Left lung (tissue), 10 donors: ENCODE data around the gene NPM1. TPM values are rescaled to one million over a fixed set of nuclear protein-coding genes. Genes with fewer than 3 reads are reported as not detected.

Experiments used
- ATAC-seq: fragments of 200-7000 bp; cut with Tn5 transposase; one replicate; pipeline ENCODE4 v1.9.1; 2020; ENCODE audit warnings: moderate library complexity
- DNase-seq, 4 donors: peaks; one replicate each; pipeline ENCODE4 v3.0.0-alpha.2; 2013 to 2020
- H3K27ac ChIP-seq, 2 donors: fragments of 200-600 bp; sonication (generic) in 1 of 2; one replicate each; pipeline versions ENCODE4 v1.5.0 to v1.8.0; 2020 to 2021
- H3K27me3 ChIP-seq, 2 donors: fragments of 200-600 bp; sonication (generic) in 1 of 2; one replicate each; pipeline versions ENCODE4 v1.5.0 to v1.8.0; 2020 to 2021
- H3K36me3 ChIP-seq, 2 donors: fragments of 200-600 bp; sonication (generic) in 1 of 2; one replicate each; pipeline versions ENCODE4 v1.5.0 to v1.8.0; 2020 to 2021
- H3K4me1 ChIP-seq, 2 donors: fragments of 200-600 bp; one replicate each; pipeline ENCODE4 v1.8.0; 2021
- H3K4me3 ChIP-seq, 2 donors: fragments of 200-600 bp; sonication (generic) in 1 of 2; one replicate each; pipeline versions ENCODE4 v1.5.0 to v1.8.0; 2020 to 2021; ENCODE audit warnings: mild to moderate bottlenecking in 1 of 2
- H3K9me3 ChIP-seq, 2 donors: fragments of 200-600 bp; sonication (generic) in 1 of 2; one replicate each; pipeline versions ENCODE4 v1.5.0 to v1.8.0; 2020 to 2021
- intact Hi-C, 2 donors: fragments of 100-400 bp; cut with DNase I; formaldehyde crosslinking; loops; one replicate each; pipeline versions ENCODE4 v1.11.2 to v1.14.2; 2022
- polyA plus RNA-seq, 6 donors: library from polyadenylated mRNA; unstranded; fragments of 120-200 nt; gene quantifications; one replicate each; pipeline ENCODE4 v1.2.1, GENCODE V29; 2013; ENCODE audit not compliant: insufficient read length in 6 of 6
- total RNA-seq, 2 donors: library from RNA; stranded (reverse); fragmentation: NEBNext Ultra II Directional; extraction: Animal tissue kit (Norgen Biotek cat#: 25700); gene quantifications; one replicate each; pipeline ENCODE4 v1.2.1, GENCODE V29; 2021
- TF ChIP-seq, protein P1 (sequence below), 2 donors: fragments of 200-600 bp; sonication (generic) in 1 of 2; IDR thresholded peaks; one replicate each; pipeline versions ENCODE4 v1.5.0 to v1.8.0; 2021; ENCODE audit warnings: antibody characterized with exemption in 2 of 2
- donor health status: DM: no; HTN: yes; CAD: no.
- donor health status: DM: no; HTN: no; CAD: no.

Gene NPM1
- total and polyA plus RNA-seq, 8 donors = 580 to 2,178 (median 1,976) TPM

DNA sequence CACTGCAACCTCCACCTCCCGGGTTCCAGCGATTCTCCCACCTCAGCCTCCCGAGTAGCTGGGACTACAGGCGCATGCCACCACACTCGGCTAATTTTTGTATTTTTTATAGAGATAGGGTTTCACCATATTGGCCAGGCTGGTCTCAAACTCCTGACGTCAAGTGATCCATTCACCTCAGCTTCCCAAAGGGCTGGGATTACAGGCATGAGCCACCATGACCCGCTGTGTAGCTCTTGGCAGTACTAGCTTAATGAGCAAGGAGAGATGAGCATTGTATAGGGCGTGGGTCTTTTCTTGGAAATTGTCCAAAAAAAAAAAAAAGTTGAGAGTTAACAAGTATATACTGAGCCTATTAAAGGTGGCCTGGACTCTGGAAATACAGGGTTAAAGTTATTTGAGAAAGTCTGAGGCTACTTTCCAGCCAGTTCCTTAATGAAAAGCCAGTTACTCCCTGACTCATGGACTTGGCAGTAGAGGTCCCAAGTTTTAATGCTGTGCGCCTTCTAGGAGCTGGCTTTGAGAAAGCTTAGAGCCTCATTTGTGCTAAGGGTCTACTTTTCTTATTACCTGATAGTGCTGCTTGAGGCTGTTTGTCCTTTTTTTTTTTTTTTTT is 27.6 kb downstream of the NPM1 start:
- intact Hi-C loops = no loop called here
- peaks cover 0 to 21% of the 10 kb centered on the region in 2 donors for H3K27me3 ChIP-seq
- DNase-seq (no peak), ATAC-seq (no peak)
- TF ChIP-seq, protein P1, sequence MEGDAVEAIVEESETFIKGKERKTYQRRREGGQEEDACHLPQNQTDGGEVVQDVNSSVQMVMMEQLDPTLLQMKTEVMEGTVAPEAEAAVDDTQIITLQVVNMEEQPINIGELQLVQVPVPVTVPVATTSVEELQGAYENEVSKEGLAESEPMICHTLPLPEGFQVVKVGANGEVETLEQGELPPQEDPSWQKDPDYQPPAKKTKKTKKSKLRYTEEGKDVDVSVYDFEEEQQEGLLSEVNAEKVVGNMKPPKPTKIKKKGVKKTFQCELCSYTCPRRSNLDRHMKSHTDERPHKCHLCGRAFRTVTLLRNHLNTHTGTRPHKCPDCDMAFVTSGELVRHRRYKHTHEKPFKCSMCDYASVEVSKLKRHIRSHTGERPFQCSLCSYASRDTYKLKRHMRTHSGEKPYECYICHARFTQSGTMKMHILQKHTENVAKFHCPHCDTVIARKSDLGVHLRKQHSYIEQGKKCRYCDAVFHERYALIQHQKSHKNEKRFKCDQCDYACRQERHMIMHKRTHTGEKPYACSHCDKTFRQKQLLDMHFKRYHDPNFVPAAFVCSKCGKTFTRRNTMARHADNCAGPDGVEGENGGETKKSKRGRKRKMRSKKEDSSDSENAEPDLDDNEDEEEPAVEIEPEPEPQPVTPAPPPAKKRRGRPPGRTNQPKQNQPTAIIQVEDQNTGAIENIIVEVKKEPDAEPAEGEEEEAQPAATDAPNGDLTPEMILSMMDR (IDR thresholded peaks at IDR 0.05) = no peak
- H3K36me3 ChIP-seq = peaks cover 0 to 33% of the 10 kb centered on the region in 2 donors
- H3K4me1 ChIP-seq = peaks cover 7 to 18% of the 10 kb centered on the region in 2 donors
- H3K27ac ChIP-seq = no peak overlapping the region
- no peaks in the 10 kb centered on the region for H3K9me3 ChIP-seq
- no peak overlapping the region for H3K4me3 ChIP-seq

DNA sequence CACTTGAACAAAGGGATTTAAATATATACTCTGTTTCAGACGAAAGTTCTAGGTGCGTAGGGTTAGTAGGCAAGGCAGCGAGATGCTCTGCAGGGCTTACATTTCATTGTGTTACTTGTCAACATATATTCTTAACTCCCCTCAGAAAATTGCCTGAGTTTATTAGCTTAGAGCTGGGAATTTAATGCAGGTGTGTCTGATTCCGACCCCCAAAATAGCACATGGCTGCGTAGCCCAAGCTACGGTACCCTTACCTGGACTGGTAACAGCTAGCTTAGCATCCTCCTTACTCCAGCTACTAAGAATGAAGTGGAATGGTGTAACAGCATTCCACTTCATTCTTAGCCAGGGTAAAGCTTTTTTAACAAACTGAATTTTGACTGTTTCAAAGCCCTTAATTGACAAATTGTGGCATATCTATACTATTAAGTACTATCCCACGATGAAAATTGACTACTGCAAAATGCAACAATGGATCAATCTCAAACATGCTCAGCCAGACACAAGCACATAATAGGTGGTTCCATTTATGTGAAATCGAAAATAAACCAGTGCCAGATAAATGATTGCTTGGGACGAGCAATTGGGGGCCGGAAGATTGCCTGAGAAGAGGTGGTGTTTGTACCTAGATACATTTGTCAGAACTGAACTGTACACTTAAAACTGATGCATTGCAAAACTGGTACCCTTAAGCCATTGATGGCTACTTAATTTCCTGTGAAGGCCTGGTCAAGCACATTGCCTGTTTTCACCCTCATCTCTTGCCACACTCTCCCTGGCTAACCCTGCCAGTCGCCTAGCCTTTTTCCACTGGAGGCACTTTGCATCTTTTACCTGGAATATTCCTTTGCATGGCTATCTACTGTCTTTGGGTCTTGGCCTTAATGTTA is 28.8 kb downstream of the NPM1 start:
- Histone ChIP-seq H3K36me3 (peaks cover 0 to 22% of the 10 kb centered on the region in 2 donors), H3K27me3 (peaks cover 0 to 33% of the 10 kb centered on the region in 2 donors), H3K27ac (no peak overlapping the region), H3K4me1 (peaks cover 14 to 29% of the 10 kb centered on the region in 2 donors), H3K9me3 (no peaks in the 10 kb centered on the region), H3K4me3 (no peak overlapping the region)
- ATAC-seq = no peak
- TF ChIP-seq, protein P1 (IDR thresholded peaks at IDR 0.05) = no peak
- DNase-seq = no peak
- intact Hi-C loops = no loop called here

DNA sequence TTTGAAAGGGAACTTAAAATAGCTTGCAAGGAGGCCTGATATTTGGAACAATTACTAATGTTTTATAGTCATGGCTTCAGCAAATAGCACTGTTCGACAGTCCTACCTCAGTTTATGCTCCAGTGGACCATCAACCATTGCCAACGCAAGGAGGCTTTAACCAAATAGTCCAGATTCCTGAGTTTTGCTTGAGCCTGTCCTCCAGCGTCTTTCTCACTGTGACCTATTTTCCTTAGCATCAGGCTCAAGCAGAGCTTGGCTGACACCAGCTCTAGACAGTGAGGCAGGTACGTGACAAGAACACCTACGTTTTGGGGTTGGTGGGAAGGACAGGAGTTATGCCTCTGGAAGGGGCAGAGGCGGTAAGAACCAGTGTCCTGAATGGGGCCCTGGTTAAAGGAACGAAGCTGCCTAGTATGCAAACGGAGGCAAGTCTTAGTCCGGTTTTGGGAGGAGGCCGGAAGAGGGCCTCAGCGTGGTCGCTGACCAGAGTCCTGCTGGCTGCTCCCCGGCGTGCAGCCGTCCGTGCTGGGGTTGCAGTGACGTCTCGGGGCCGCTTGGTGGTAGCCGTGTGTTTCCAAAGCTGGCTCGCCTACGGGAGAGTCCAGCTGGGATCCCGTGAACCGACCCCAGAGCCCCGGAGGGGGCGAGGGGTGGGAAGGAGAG is 30.8 kb downstream of the NPM1 start:
- peaks cover 0 to 2% of the 10 kb centered on the region in 2 donors for H3K36me3 ChIP-seq
- H3K27ac ChIP-seq = no peak overlapping the region
- TF ChIP-seq, protein P1 (IDR thresholded peaks at IDR 0.05) = peak; percentile 91 to 92
- intact Hi-C loops = no loop called here
- H3K9me3 ChIP-seq = no peaks in the 10 kb centered on the region
- H3K4me3 ChIP-seq = peak overlapping the region; percentile 33 to 34
- H3K27me3 ChIP-seq = peaks cover 0 to 43% of the 10 kb centered on the region in 2 donors
- H3K4me1 ChIP-seq = peaks cover 14 to 29% of the 10 kb centered on the region in 2 donors
- DNase-seq = peak; percentile 77 to 91 (median 85)
- ATAC-seq = peak; percentile 90

DNA sequence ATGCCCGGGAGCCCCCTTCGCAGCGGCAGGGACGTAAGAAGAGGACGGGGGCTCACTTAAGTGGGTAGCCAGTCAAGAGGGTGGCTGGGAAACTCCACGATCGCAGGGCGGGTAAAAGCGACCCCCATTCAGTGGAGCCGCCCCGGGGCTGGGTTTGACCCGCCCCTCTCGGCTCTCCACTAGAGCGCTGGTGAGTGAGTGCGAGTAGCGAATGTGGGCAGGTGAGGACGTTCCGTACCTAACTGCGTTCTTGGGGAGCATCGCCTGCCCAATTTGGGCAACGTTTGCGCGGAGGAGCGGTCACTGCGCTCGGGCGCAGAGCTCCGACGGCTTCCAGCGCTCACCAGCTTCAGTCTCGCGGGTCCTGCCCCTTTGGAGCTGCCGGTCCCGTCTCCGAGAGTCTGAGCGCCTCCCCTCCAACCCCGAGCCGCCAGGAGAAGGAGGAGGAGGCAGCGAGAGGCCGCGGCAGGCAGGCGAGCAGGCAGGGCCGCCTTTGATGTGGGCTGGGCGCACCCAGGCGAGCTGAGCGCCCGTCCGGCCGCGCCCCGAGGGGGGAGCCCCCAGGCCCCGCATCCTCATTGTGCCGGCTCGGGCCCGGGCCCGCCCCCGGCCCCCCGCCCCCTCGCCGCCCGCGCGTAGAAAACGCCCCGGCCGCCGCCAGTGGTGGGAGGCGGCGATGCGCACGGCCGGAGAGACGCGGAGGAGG is 31.5 kb downstream of the NPM1 start, which contains the start of gene FGF18:
Gene FGF18, plus strand, starts transcription at position 666 of the 706 bp plus-strand sequence. CDS start 553 bp downstream, outside the sequence.
- Histone ChIP-seq H3K9me3 (no peaks in the 10 kb centered on the region), H3K4me1 (peaks cover 14 to 29% of the 10 kb centered on the region in 2 donors), H3K4me3 (peak within 1 kb of the TSS; percentile 33 to 34), H3K27me3 (peaks cover 0 to 43% of the 10 kb centered on the region in 2 donors), H3K27ac (no peak within 1 kb of the TSS), H3K36me3 (no peaks in the 10 kb centered on the region)
- ATAC-seq (peak; percentile 59), DNase-seq (peak in 2 of 4 donors; percentile 61 to 68)
- TF ChIP-seq, protein P1 (IDR thresholded peaks at IDR 0.05) = peak in 1 of 2 donors; percentile 25
- intact Hi-C loops = no loop called here
